SKM-1 (cell line): Measurements from ENCODE around the gene MAPK4.

Experiments
- DNase-seq: peaks from one replicate; lab custom pipeline; 2025; ENCODE audit not compliant: unreplicated experiment; lab: John Stamatoyannopoulos, UW

MAPK4 gene

DNA sequence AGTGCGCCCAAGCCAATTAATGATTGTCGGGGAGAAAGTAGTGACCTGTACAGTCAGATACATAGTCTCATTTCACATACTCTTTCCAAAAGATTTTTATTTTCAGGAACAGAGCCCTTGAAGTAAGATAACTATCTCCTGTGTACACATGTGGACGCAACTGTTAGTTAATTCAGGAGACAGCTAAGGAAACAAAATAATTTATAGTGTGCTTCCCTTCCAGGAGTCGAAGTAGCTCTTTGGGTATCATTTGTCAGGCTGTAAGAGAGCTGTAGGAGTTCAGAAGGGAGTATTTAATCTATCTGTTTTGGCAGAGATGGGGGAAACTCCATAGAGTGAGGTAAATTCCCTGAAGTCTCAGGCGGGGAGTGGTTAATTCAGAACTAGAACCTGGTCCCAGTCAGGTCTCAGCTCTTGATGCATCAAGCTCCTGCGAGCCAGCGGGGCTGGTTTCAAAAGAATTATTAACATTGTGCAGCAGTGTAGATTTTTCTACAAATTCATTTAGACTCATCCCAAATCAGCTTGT lies 63.0 kb downstream of the MAPK4 start:
- DNase-seq: no peak

DNA sequence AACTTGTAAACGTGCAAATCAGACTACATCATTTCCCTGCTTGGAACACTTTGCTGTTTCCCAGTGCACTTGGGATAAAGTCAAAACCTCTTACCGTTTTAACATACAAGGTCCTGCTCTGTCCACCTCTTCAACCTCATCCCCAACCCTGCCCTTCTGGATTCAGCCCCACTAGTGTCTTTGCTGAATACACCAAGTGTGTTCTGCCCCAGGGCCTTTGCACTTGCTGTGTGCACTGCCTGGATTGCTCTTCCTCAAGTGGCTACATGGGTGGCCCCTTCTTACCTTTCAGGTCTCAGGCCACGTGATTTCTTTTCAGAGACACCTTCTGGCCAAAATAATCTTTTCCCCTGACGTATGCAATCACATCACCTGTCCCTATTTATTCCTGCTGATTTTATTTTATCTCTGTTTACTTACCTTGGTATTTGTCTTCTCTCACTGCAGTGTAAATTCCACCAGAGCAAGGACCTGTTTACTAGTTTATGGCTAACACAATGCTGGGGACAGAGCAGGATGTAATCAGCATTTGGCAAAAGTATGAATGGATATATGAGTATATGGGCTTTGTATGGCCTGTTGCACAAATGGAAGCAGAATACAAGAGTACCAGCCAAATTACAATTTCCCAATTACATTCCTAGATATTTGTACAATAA lies 63.9 kb downstream of the MAPK4 start:
- no peak for DNase-seq

DNA sequence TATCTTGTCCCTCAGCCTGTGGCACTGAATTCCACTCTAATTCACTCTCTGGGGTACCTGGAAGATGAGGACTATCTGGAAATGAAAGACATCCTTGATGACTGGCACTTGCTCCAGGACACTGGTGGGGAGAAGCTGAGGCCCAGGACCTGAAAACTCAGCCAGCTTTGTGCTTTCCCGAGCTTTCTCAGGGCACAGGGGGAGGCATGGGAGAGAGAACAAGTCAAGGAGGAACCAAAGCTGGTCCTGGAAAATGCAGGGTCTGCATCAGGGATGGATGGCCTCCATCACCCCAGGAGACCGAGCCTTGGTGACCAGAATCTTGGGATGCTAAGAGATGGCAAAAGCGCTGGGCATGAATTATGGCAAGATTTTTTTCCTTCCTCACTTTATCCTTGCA lies 65.1 kb downstream of the MAPK4 start:
- no peak for DNase-seq

DNA sequence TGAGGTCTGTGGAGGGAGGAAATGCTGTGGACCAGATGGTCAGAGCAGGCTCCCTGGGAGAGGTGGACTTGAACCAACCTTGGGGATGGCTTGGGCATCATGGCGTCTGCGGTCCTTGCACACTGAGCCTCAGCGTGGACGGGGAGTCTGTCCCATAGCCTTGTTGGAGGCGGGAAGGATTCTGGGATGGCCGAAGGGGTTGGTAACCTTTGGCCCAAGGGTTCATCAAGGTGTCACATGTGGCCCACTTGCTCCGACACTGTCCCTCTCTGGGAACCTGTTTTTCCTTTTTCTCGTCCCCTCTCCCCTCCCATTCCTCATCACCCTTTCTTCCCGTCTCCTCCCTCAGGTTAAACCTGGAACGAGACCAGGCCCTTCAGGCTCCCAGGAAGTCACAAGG lies 66.4 kb downstream of the MAPK4 start:
- no peak for DNase-seq

DNA sequence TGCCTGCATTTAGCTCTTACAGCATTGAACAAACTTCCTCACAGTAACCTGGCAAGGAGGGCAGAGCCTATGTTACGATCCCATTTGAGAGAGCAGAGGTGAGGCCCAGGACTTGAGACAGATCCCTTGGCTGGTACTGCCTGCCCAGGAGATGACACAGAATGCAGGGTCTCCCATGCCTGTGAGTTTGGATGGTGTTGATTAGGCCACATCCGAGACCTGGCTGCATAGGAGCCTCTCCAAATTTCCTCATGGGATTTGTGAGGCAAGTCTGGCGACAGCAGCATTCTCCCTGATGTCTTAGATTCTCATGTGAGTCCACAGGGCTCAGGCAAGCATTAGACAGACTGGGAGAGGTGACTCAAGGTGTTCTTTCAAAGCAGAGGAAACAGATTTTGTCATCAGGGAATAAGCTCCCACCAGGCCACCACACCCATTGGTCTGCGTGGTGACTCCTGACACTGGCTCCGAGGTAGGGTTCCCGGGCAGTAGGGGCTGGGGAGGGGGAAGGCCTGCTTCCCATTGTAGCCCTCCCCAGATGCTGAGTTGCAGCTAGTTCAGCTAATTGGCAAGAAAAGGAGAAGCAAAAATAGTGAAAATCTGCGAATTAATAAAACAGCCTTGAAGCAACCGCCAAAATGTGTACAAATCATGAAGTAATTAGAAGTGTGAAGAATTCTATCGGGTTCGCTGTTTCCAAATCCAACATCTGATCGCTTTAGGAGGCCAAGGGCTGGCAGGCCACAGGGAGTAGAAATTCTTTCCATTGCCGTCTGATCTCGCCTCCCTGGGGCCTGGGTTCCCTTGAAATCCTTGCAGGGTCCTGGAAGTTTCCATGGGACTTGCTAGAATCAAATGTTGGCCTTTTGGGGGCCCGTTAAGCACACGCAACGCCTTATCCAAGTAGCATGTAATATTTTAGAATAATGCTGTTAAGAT lies 68.0 kb downstream of the MAPK4 start:
- DNase-seq: no peak

DNA sequence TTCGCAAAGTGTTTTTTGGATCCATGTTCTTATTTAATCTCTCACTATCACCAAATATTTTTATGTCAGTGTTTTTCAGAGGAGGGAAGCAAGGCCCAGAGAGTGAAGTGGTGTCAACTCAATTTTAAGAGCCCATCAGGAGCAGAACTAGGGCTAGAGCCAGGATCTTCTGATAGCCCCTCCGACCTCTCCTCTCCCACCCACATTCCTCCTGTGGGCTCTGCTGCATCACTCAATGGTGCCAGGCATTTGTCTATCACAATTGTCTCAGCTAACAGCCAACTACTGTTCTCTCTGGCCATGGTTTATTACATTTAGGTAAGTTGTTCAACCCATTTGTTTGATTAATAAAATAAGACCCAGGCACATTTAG lies 68.6 kb downstream of the MAPK4 start:
- no peak for DNase-seq

DNA sequence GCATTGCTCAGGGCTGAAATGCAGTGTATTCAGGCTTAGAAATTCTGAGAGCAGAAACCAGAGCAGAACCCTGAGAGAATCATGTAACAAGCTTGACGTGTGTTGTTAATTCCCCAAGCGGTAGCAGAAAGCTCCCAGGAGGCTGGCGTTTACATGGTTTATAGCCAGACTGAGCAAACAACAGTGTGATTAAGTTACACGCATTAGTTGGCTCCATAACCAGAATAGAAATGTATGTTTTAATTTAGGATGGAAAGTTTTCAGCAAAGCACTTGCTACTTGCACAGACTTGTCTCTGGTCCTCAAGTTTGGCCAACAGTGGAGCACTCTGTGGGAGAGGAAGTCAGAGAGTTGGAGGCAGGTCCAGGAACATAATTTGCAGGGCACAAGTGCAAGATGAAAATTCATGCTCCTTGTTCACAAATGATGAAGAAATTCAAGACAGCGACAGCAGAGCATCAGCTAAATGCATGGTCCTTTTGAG lies 69.3 kb downstream of the MAPK4 start:
- no peak for DNase-seq

DNA sequence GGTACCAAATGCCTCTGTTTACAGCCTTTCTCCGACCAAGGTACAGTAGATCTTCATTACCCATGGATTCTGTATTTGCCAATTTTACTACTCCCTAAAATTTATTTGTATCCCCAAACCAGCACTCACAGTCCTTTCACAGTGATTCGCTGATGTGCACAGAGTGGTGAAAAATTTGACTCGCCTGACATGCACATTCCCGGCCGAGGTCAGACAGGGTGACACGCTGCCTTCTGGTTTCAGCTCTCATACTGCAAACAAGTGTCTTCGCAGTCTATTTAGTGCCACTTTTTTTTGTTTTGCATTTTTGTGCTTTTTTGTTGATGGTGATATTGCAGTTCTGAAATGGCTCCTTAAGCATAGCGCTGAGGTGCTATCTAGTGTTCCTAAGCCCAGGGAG lies 71.0 kb downstream of the MAPK4 start:
- no peak for DNase-seq

DNA sequence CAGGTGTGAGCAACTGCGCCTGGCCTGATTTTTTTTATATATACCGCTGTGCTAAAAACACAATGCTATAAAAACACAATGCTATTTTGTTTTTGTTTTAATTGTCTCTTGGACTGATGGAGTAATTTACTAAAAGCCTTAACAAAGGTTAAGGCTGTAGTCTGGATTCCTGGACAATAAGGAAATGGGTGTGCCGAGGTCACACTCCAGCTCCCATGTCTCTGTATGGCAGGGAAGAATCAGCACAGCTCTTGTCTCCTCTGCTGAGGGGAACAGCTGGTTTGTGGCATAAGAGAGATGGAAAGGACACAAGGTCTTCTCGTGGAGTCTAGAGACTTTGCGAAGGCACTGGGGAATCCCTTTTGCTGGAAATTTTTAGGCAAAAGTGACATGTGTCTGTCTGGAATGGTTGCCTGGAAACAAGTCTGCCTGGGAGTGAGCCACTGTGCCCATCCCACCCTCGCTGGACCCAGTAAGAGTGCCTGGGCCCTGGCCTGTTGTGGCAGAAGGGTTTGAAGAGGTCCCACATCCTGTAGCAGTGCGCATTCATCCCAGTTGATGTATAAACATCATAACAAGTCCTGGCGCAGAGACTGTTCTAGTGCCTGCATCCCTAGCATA lies 73.1 kb downstream of the MAPK4 start:
- no peak for DNase-seq

DNA sequence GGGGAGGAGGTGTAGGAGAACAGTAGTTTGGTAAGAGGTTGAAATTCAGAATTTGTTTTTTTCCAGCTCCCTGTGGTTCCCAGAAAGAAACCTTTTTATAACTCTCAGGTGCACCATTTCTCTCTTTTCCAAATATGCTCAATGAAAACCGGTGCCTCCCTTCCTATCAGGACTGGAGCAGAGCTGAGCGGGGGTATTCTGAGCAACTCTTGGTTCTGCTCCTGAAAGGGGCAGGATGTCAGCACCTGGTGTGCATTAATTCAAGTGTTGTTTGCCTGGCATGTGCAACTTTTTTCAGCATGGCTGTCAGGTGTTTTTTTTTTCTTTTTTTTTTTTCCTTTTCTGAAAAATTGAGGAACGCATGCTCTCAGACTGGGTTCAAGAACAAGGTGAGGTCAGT lies 74.1 kb downstream of the MAPK4 start:
- no peak for DNase-seq

DNA sequence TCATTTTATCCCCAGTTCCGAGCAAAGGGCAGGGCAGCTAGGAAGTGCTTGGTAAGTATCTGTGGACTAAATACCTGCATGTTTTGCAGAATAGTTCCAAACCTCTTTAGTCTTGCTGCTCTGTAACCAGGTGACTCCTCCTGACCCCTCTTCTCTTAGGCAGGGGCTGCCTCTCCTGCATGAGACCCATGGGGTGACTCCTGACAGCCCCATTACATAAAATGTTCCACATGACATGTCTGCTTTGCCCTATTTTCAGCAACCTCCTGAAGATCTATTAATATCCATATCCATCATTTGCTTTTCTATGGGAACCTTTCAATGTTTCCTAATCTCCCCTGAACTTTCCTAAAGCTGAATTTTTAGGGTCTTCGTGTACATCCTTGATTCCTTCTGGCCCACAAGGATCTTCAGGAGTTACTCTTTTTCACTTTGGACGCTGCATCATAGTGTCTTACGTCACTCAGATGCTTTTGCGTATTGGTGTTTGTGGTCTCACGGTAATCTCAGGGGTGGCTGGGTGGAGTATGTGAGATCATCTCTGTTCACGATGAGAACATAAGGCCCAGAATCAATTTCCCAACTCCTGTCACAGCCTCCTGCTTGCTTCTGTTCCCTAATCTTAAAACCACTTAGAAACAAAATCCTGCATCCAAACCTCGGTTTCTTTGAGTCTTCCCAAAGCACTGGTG lies 76.6 kb downstream of the MAPK4 start:
- DNase-seq: no peak

DNA sequence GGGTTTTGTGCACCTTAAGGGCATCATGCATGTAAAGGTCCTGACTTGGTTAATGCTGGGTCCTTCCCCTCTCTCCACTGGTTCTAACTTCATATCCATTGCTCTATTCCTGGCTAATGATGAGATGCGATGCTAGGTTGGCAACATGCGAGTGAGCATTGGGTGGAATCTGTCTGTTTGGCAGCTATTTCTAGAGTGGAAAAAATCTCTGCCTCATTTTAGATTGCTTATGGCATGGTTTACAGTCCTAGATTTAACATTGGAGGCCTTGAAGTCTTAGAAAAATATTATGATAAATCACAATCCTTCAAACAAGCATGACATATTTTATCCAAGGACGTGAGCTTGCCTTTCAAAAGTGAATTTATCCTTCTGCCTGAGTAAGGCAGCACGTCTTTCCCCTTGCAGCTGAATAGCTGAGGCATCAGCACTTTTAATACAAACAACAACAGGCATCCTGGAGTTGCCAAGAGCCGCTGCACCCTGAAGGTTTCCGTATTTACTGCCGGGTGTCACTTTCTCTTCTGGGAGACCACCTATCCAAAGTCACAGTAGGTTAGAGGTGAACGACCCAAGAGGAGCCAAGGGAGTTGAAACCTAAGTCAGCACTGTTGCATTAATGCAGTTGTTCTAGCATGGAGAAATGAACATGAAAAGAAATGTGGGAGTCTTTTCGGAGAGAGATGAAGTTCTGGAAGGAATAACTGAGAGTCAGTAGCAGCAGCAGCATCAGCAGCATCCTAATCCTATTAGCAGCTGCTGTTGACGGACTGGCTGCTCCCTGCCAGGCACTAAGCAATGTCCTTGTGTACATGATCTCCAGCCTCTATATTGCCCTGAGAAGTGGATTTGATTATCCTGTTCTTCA lies 78.4 kb downstream of the MAPK4 start:
- no peak for DNase-seq

DNA sequence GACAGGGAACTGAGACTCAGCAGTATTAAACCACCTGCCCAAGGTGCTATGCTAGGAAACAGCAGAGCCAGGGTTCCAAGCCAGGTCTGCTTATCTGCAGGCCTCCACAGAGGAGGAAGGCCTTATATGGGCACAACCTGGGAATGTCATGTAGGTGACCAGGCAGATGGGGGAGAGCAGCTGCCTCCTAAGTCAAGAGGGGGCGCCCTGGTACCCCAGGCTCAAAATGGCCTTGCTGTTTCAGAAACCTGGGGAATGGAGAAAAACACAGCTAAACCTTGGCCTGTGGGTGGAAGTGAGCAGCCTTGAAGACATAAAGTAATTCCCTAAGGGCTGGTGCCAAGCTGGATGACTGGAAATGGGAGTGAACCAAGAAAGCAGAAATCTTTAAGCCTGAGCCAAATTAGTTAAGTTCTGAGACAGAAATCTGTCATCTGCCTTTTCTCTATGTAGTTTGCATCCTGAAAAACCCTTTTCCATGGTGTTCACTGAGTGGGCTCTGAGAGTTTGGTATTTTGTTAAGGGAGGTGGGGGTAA lies 79.1 kb downstream of the MAPK4 start:
- no peak for DNase-seq

DNA sequence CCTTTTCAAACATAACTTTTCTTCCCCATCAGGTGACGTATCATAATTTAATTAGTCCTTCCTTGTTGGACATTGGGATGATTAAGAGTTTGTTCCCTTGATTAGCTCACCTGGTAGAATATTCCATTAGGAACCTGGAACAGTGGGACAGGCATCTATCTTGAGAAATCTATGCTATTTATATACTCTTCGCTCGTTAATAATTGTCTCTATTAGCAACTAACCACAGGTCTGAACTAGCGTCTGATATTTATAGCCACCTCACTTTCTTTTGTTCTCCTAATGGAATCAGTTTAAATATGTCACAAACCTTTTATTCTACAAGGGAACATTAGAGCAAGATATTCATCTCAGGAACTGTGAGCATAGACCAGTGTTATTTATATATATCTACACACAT lies 79.8 kb downstream of the MAPK4 start:
- no peak for DNase-seq

DNA sequence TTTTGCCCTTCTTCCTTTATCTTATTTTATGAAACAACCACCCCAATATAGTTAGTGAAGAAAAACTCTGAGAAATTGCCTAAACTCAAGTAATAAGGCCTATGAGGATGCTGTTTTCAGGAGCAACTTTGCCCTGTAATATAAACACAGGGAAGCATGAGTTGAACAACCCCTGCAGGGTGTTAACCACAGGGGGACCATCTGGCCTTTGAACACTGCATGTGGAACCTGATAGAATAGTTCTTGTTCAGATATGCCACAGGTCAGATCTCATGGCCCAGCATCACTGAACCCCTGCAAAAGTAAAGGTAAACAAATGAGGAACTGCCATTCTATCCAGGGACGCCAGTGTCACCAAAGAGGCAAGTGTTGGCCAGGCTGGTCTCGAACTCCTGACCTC lies 82.6 kb downstream of the MAPK4 start:
- DNase-seq: no peak

DNA sequence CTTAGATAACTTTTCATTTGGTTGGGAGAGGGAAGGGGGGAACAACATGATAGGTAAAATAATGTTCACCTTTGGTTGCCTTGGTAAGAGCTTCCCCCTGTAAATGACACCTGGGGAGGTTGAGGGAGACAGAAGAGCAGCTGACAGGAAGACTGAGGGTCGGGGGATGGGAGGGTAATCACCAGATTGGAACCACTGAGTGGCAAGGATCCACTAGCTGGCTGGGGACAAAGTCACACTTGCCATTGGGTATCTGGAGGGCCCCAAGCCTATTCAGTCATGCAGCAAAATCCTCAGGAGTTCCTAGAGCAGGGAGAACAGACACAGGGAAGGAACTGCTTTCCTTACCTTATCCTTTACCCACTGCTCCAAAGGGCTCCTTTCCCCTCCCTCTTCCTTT lies 84.3 kb downstream of the MAPK4 start:
- no peak for DNase-seq

DNA sequence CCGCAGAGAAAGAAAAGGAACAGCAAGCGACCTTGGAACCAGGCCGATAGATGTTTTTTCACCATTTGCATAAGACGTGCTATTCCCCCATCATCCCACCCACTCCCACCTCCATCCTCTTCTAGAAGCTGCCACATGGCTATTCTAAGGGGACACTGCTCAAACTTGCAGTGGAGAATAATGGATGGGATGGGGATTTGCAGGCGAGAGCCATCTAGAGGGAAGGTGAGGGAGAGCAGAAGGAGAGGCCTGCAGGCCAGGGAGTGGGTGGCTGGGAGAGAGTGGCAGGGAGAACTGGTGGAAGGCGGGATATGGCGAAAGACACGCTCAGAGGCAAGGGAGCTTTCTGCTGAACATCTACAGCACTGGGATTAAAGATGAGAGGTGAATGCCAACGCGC lies 84.9 kb downstream of the MAPK4 start:
- DNase-seq: no peak

DNA sequence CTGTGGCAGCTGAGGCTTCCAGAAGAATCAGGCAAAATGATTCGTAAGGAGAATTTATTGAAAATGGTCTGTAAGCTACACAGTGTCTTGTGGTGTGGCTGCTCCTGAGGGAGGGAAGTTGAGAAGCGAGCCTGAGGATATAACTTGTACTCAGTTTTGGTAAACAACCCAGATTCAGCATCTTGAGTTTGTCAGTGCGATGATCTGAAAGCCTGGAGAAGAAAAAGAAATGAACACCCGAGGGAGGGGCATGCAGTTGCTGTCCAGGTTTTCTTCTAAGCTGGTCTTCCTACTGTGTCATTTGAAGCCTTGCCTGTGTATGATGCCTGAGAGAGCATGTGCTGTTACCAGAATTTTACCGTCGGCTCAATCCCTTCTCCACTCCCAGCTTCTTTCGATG lies 87.3 kb downstream of the MAPK4 start:
- no peak for DNase-seq

DNA sequence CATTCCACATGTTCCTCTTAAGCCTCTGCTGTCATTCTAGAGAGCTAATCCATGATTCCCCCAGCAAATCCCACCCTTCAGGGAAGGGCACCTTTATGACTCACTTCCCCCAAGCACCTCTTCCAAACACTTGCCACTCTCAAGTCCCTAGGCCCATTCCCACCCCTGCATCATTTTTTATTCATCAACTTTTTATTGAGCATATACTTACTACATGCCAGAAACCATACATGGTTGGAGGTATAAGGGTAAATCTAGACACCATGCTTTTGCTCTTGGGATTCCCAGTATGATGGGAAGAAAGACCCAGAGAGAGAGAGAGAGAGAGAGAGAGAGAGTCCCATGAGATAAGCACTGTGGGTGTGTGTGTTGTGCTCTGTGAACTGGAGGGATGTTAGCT lies 87.9 kb downstream of the MAPK4 start:
- DNase-seq: no peak

DNA sequence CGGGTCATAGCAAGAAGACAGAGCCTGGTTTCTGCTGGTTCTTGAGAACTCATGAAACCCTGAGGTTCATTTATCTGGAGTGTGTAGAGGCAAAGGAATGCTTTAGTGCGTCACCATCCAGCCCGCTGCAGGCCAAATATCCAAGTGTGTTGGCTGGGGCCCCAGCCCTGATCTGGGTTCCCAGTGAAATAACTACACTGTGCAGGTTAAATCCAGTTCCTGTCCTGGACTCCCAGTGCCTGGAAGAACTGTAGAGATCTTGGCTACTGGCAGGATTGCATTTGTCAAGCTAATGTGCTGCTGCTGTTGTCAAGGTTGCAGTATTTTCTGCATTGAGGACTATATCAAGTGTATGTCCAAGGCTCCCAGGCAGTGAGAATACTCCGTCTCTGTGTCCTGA lies 89.9 kb downstream of the MAPK4 start:
- no peak for DNase-seq
